GM18907 (cell line): ENCODE data around the gene FHOD3.

Experiments used
- ATAC-seq: cut with Tn5 transposase; IDR thresholded peaks from one replicate; pipeline ENCODE4 v1.9.1; 2021; ENCODE audit warnings: mild to moderate bottlenecking, moderate library complexity; ENCODE audit not compliant: unreplicated experiment

Gene FHOD3

DNA sequence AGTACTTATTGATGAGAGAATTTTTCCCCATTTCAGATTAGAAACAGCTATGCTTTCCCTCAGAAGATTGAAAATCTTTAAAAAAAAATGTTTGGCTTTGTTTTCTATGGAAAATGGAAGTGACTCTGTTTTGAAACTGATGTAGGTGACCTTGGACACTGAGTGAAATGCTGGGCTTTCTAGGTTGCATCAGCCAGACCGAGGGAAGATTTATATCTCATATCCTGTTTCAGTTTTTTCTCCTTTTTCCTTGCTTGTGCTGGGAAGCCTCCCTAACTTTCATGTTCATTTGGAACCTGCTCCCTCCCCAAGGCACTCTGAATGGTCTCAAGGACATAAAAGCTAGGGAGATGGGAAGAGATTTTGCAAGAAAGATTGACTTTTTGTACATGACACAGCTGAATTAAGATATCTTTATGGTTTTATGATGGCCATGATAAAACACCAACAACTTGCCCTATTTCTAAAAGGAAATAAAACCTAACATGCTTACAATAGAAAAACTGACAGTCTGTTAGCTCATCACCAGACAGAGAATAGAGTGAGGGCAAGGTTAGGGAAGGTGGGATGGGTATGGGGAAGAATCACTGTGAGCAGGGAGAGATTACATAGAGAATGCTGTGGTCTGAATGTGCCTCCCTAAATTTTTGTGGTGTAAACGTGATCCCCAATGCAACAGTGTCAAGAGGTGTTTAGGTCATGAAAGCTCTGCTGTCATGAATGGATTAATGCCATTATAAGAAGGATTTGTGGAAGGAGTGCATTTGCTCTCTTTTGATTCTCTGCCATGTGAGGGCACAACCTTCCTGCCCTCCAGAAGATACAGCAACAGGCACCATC is 281.6 kb downstream of the FHOD3 start:
- no peak for ATAC-seq

DNA sequence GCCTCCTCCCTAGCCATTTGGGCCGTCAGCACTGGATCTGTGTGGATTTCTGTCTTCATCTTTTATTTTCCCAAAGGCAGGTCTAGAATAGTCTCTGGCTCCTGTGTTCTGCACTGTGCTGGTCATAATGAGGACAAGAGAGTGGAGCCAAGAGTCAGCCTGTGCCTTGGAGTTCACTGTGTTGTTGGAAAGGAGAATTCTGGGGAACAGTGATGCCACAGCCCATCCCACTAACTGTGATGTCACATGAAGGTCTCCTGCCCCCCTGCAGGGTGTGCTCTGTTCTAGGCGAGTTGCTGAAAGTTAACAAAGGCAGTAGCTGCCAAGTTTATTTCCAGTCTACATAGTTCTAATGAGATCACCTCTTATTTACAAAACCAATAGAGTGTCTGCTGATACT is 282.8 kb downstream of the FHOD3 start:
- no peak for ATAC-seq

DNA sequence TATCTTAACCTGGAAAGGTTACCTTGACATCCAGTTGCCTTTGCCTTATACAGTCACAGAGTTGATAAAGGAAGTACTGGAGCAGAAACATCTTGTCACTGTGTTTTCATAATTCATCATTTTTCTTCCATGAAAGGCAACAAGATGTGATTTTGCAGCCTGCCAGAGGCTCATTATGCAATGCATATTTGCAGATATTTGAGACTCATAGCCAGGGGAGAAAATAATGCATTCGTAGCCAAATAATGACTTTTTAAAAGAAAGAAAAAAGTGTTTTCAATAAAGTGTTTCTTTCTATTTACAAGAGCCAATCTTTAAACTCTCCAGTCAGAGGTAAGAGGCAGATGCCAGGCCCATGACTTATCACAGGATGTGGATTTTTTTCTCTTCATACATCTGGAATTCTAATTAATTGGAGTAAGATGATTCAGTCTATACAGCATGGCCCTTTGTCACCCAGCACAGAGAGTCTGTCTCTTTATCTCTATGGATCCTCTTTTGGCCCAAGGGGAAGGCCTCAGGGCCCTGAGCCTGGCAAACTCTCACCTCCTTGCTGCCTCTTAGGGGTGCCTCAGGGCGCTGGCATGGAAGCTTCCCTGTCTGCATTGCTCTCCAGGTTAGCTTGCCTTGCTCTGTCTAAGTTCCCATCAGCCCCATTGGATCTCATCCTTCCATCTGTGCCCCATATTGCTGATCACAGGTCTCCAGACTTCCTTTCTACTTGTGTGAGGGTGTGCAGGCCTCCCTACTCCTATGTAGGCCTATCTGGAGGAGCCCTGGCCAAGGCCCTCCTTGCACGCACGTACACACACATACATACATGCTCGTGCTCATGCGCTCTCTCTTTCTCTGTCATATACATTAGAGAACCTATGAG is 283.6 kb downstream of the FHOD3 start:
- ATAC-seq: no peak

DNA sequence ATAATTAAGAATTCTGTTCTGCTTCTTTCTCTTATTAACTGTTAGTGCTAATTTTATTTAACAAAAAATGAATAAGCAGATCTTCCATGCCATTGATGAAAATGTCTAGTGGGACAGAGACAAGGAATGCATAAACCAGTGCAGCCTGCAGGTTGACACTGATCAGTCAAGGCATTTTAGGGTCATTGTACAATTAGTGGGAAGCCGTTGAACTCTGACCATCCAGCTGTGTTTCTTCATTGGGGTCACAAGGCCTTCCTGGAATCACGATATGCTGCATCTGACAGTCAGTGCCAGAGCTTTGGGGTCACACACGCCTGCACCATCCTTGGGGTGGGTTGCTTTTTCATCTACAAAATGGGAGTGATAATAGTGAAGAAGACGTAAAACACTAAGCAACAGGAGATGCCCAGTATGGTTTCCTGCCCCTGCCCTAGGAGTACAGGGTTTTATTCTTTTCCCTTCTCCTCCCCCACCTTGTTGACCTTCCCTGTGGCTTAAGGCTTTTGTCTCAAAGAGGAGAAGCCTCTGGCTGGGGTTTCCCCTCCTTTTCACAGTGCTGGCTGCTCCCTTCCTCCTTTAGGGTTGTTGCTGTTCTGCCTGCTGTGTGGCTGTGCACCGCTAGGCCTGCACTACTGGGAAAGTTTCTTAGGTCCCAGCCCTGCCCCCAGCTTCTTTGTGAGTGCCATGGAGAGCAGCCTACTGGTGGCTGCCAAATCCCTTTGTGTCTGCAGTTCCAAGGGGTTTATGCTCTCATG is 285.7 kb downstream of the FHOD3 start:
- ATAC-seq: no peak

DNA sequence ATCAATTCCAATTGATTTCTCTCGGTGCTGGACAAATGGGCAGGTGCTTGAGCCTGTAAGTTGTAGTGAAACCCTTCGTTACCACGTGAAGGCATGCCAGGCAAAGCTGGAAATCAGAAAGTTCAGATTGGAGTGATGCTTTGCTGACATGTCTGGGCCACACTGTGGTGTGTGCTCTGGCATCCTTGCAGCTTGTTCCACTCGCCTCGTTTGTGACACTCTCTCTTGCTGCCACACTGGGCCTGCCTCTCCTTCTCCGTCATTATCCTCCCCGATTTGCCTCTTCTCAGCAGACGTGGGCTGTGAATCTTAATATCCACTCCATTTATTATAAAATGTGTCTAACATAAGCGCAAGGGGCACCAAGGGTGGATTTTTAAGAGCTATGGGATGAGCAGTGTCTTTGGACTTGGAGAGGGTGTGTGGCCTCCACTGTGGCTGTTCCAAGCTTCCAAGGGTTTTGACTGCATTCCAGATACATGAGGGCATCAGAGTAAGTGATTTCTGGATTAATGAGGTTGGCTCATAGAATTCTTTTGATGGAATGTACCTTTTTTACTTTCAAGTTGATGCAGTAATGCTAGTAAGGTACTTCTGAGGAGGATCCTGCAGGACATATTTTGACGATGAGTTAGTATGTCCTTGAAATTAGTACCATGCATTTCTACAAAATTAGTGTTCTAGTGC is 292.5 kb downstream of the FHOD3 start:
- no peak for ATAC-seq

DNA sequence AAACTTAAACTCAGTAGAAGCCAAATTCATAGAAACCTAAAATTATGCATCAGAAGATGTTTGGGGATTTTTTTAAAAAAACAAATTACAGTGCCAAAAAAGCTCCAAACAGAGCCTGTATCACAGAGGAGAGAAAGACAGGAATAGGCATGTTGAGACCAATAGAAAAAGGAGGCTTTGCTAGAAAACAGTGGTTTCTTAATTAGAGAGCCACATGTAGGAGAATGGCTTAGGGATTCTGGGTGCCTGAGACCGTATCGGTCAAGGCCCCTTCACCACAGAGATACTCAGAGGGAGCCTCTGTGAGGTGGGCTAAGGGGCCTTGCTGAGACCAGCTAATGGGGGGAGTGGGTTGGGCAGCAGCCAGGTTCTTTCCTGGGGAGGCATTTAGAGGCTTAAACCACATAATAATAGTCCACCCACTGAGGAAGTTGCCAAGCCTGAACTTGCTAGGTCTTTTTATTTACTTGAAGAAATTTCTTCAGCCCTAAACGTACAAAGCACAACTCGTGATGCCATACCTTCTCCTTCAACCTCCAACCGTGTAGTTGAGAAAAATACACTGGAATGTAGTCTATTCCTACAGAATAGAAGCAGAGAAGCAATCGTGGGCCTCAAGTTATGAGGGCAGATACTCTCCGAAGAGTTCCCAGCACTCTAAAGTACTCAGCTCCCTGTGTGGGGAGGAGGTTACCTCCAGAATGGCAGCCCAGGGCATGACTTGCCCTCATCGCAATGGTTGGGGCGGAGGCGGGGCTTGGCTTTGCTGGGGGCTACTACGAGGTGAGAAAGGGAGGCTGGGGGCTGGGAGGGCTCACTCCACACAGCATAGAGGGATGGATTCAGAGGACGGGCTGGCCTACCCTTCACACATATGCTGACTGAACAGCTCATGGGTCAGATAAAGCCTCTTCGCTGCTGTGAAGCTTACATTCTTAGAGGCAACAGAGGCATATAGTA is 293.4 kb downstream of the FHOD3 start:
- no peak for ATAC-seq

DNA sequence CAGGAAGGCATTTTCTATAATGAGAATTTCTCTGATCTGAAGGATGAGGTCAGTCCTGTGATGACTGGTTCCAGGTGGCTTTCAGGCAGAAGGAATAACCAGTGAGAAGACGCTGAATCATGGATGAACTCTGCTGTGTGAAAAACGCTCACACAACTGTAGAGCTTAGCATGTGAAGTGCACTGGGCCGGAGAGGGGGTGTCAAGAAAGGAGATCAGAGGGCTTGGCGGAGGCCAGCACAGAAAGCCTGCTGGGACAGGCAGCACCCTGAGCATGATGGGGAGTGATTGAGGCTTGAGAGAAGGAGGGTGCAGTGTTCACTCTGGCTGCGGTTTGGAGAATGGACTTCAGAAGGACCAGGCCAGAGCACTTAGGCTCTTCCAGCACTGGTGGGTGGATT is 294.8 kb downstream of the FHOD3 start:
- ATAC-seq: no peak

DNA sequence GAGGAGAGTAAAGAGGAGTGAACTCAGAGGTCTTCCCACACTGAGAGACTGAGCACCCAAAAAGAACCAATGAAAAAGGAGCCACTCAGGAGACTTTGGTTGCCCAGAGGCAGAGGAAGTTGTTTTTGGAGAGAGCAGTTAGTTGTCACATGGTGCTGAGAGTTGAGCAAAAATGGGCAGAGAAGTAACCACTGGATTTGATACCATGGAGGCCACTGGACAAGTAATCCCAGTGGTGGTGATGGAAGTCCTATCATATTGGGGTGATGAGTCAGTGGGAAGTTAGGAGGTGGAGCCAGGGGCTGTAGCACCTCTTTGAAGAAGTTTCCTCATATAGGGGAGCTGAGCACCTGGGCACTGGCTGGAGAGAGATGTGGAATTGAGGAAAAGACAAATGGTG is 295.5 kb downstream of the FHOD3 start:
- ATAC-seq: no peak

DNA sequence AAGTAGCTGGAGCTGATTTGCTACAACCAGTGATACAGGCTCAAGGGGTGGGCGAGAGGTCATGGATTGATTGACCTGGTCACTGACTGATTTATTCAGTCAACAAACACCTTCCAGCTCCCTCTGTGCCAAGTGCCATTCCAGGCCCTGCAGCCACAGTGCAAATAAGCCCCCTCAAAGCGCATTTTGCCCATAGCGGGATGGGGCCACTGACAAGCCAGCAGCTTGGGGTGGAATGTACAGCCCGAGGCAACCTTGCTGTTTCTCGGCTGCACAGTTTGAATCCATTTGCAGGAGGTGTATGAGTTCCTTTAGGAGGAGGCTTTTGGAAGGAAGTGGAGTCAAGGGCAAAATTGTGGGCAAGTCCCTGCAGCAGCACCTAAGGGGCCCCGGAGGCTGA is 296.1 kb downstream of the FHOD3 start:
- no peak for ATAC-seq

DNA sequence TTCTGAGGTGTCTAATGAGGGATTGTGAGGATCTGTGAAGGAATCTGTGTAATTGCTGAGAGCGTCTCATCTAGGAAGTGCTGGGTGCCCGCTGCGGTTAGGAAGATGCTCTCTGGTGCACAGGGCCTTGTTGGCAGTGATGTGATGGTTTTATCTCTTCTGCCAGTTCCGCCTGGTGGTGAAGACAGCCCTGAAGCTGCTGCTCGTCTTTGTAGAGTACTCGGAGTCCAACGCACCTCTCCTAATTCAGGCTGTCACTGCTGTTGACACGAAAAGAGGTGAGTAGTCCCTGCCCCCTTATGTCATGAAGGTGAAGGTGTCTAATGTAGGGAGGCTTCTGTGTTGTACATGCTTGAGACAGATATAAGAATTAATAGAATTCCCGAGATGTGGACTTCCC is 297.1 kb downstream of the FHOD3 start:
- no peak for ATAC-seq

DNA sequence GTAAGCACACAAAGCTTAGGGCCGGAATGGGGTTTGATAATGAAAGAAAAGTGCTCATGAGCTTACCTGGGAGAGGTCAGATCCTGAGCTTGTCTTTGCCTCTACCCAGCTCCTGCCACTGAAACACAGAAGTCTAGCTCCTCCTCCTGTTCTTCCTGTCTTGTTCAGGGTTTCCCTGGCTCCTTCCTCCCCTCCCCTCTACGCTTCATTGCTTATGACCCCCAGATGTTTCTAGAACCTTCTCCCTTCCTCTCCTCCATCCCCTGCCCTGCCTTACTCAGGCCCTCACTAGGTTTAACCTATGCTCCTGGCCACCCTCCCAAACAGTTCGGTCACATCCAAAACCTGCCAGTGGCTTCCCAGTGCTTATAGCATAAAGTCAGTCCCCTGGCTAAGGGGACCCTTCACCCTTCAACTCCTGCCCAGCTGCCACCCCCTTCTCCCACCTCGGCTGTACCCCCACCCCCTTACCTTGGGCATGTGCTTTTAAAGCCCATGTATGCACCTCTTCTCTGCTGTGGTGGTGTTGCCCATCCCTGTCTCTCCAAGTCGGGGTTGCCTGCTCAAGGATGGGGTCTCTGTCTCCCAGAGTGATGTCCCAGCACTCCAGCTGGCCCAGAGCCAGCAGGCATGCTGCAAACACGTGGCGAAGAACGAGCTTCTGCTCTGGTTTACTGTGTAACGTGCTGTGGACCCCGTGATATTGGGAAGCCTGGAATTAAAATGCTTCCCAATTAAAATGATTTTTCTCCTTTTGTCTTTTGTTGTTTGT is 297.7 kb downstream of the FHOD3 start:
- ATAC-seq: no peak

DNA sequence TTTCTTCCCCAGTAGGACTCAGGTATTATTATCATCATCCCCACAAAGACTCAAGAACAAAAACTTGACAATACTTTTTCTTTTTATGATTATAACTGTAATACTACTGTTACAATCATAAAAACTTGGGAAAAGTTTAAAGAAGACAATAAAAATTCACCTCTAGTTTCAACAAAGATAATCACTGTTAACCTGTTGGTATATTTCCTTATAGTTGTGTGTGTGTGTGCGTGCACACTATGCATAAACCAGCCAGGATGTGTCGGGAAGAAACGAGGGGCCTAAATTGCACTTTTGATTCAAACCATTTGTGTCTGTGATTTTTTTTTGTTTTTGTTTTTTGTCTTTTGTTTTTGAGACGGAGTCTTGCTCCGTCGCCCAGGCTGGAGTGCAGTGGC is 298.3 kb downstream of the FHOD3 start:
- ATAC-seq: no peak

DNA sequence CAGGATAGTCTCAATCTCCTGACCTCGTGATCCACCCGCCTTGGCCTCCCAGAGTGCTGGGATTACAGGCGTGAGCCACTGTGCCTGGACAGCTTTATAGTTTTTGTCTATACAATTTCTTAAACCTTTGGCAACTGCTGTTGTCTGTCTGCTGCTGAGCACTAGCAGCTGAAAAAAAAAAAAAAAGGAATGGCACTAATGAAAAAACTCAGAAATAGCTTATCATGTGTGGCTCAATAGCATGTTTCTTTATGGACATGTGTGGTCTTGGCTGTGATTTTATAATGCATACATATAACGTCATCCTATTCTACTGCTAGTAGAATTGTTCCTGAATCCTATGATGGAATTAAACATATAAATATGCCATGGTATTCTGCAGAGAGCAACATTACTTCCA is 300.1 kb downstream of the FHOD3 start:
- no peak for ATAC-seq

DNA sequence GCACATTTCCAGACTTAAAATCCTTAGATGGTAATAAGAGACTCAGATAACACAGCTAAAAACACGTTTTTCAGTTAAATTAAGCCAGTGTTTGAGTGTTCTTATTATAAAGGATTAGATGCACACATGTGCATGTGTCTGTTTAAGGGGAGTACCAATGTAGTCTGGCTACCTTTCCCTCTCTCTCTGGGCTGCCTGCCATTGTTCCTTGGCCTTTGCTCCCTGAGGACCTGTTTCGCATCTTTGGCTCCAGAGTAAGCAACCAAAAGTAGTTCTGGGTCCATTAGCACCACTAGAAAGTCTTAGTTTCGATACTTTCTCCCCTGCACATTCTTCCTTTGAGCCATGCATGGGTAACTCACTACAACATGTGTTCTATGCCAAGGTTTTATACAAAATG is 303.0 kb downstream of the FHOD3 start:
- no peak for ATAC-seq

DNA sequence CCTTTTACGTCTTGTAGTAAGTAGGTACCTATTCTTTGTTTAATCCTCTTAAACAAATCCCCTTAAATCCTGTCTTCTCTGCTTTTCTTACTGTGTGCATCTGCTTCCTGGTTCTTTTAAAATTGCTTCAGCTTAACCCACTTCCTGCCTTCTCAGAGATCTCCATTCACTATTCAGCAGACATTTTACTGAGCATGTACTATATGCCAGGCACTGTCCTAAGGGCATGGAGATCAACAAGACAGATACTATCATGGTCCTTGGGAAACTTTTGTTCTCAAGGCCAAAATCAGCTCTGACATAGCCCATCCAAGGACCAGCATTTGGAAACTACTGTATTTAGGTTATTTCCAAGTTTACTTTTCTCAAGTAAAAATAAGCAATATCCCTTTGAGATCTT is 303.8 kb downstream of the FHOD3 start:
- ATAC-seq: no peak

DNA sequence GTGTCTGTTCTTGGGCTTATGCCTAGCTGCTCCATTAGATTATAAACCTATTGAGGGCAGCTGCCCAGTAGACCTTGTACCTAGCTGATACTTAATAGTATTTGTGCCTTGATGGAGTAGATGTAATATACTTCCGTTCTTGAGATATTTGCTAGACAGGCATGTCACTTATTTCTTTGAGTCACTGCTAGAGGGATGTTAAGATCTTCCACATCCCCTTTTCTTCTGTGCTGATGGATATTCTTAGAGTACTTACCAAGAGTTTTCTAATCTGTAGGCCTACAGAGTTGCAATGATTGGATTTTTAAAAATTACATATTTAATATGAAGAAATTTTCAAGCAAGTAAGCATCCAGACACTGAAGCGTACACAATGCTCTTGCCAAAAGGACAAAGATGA is 304.6 kb downstream of the FHOD3 start:
- ATAC-seq: no peak

DNA sequence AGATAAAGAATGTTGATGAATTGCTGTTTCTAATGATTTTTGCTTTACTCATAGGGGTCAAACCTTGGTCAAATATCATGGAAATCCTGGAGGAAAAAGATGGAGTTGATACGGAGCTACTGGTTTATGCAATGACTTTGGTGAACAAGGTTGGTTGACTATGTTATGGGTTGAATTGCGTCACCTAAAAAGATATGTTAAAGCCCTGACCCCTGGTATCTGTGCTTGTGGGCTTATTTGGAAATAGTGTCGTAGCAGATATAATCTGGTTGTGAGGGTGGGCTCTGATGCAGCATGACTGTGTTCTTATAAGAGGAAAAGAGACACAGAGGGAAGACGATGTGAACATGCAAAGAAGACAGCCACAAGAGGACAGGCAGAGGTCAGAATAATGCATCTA is 305.1 kb downstream of the FHOD3 start:
- ATAC-seq: no peak

DNA sequence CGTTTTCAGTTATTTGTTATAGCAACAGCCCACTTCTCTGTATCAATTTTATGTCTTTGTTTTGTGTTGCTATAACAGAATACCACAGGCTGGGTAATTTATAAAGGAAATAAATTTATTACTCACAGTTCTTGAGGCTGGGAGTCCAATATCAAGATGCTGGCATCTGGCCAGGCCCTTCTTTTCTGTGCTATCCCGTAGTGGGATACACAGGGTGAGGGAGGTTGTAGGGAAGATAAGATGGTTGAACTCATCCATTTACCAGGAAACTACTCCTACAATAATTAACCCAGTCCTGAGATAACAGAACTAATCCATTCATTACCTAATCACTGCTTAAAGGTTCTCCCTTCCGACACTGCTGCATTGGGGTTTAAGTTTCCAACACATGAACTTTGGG is 310.6 kb downstream of the FHOD3 start:
- no peak for ATAC-seq

DNA sequence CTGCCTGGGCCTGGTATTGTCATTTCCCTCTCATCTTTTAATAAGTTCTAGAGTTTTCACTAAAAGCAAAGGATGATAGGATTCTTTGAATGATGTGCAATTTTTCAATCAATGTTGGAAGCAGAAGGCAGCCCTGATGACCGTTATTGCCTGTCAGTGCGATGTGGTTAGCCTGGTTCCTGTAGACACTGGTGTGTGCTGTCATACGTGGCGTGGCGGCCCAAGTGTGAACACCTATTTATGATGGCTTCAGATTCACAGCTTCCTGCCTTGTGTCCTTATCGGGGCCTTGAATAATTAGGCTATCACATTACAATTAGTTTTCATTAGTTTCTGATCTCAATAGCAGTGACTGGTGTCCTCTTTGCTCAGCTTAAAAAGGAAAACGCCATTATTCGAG is 312.7 kb downstream of the FHOD3 start:
- ATAC-seq: no peak
